ENCODE data around the gene FGF10. TPM values are rescaled to one million over a fixed set of nuclear protein-coding genes. Genes with fewer than 3 reads are reported as not detected.

Gene FGF10
- total RNA-seq, 2 donors from 2014 or later: not detected

DNA sequence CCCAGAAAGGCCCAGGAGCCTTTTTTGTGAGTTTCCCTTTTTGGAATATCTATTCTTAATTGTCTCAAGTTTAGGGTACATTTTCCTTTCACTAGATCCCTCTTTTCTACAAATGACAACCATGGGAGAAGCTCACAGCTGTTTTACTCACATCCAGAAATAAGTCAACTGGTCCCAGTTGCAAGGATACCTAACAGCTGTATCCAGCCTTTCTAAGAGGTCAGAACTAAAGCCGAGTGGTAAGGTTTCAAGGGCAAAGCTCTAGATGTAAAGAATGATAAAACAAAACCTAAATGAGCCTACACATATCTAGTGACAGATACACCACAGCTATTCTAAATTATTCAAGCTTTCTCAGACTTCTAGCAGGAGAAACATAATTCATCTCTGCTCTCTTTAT is 4.4 kb downstream of the FGF10 start:
- no peak overlapping the region for H3K27ac Mint-ChIP-seq
- no peaks in the 10 kb centered on the region for H3K4me1 Mint-ChIP-seq
- no peak for ATAC-seq
- no peak overlapping the region for H3K4me3 Mint-ChIP-seq
- H3K9me3 ChIP-seq (ENCODE audit: control insufficient read depth, low read length, poor library complexity, severe bottlenecking): peaks cover 3% of the 10 kb centered on the region
- peaks cover 10% of the 10 kb centered on the region for H3K27me3 Mint-ChIP-seq
- DNase-seq: no peak
- no peaks in the 10 kb centered on the region for H3K36me3 Mint-ChIP-seq (ENCODE audit: low read depth)

- ATAC-seq: no peak
These were observed 6.3 kb downstream of the FGF10 start for GRCh38 chr5:44382894-44383293.

GRCh38 chr5:44377057-44377456 is 12.2 kb downstream of the FGF10 start:
- Mint-ChIP-seq H3K27ac (no peak overlapping the region), H3K4me1 (no peaks in the 10 kb centered on the region), H3K4me3 (no peak overlapping the region), H3K27me3 (no peaks in the 10 kb centered on the region), H3K36me3 (ENCODE audit: low read depth) (no peaks in the 10 kb centered on the region)
- no peaks in the 10 kb centered on the region for H3K9me3 ChIP-seq (ENCODE audit: control insufficient read depth, low read length, poor library complexity, severe bottlenecking)
- DNase-seq: no peak
- ATAC-seq: no peak

More at GRCh38 chr5:44382894-44383293, 6.3 kb downstream of the FGF10 start:
- Mint-ChIP-seq H3K36me3 (ENCODE audit: low read depth) (no peaks in the 10 kb centered on the region), H3K27ac (no peak overlapping the region), H3K4me3 (no peak overlapping the region), H3K4me1 (no peaks in the 10 kb centered on the region), H3K27me3 (no peaks in the 10 kb centered on the region)
- peaks cover 3% of the 10 kb centered on the region for H3K9me3 ChIP-seq (ENCODE audit: control insufficient read depth, low read length, poor library complexity, severe bottlenecking)
- no peak for DNase-seq

GRCh38 chr5:44372028-44372427 is 17.2 kb downstream of the FGF10 start:
- DNase-seq (no peak), ATAC-seq (no peak)
- Mint-ChIP-seq H3K27me3 (no peaks in the 10 kb centered on the region), H3K36me3 (ENCODE audit: low read depth) (no peaks in the 10 kb centered on the region), H3K4me1 (no peaks in the 10 kb centered on the region), H3K4me3 (no peak overlapping the region), H3K27ac (no peak overlapping the region)
- H3K9me3 ChIP-seq (ENCODE audit: control insufficient read depth, low read length, poor library complexity, severe bottlenecking): no peaks in the 10 kb centered on the region

DNA sequence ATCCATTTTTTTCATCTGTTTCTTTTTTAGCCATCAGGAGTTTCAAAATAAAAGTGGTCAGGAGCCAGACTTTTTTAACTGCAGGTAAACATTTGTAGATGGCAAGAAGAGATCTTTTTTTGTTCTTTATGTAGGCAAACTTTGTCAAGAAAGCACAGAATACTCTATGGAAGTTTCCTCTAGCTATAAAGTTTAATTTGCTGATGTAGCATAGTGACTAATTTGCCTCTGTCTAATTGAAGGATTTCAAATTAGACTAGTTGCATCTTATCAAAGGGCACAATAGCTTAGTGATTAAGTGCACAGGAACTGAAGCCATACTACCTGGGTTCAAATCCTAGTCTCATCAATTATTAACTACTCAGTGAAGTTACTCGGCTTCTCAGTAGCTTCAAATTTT is 22.0 kb downstream of the FGF10 start:
- no peaks in the 10 kb centered on the region for H3K9me3 ChIP-seq (ENCODE audit: control insufficient read depth, low read length, poor library complexity, severe bottlenecking)
- ATAC-seq: no peak
- Mint-ChIP-seq H3K4me3 (no peak overlapping the region), H3K4me1 (no peaks in the 10 kb centered on the region), H3K27ac (no peak overlapping the region), H3K27me3 (no peaks in the 10 kb centered on the region), H3K36me3 (ENCODE audit: low read depth) (no peaks in the 10 kb centered on the region)
- DNase-seq: no peak

- no peaks in the 10 kb centered on the region for H3K36me3 Mint-ChIP-seq (ENCODE audit: low read depth)
- ATAC-seq: no peak
- no peaks in the 10 kb centered on the region for H3K4me1 Mint-ChIP-seq
- H3K27me3 Mint-ChIP-seq: no peaks in the 10 kb centered on the region
- no peaks in the 10 kb centered on the region for H3K9me3 ChIP-seq (ENCODE audit: control insufficient read depth, low read length, poor library complexity, severe bottlenecking)
- H3K27ac Mint-ChIP-seq: no peak overlapping the region
- DNase-seq: no peak
- no peak overlapping the region for H3K4me3 Mint-ChIP-seq
These were observed 23.9 kb downstream of the FGF10 start for GRCh38 chr5:44365345-44365744.

- no peak overlapping the region for H3K27ac Mint-ChIP-seq
- ATAC-seq: no peak
- H3K4me3 Mint-ChIP-seq: no peak overlapping the region
- H3K4me1 Mint-ChIP-seq: no peaks in the 10 kb centered on the region
- H3K27me3 Mint-ChIP-seq: no peaks in the 10 kb centered on the region
- no peaks in the 10 kb centered on the region for H3K36me3 Mint-ChIP-seq (ENCODE audit: low read depth)
- no peak for DNase-seq
- H3K9me3 ChIP-seq (ENCODE audit: control insufficient read depth, low read length, poor library complexity, severe bottlenecking): no peaks in the 10 kb centered on the region
These were observed 25.1 kb downstream of the FGF10 start for GRCh38 chr5:44364097-44364496.

GRCh38 chr5:44361342-44362001 is 27.7 kb downstream of the FGF10 start:
- ATAC-seq: no peak
- H3K27ac Mint-ChIP-seq: no peak overlapping the region

GRCh38 chr5:44360919-44361318 is 28.3 kb downstream of the FGF10 start:
- H3K4me3 Mint-ChIP-seq: no peak overlapping the region
- no peak overlapping the region for H3K27ac Mint-ChIP-seq
- H3K9me3 ChIP-seq (ENCODE audit: control insufficient read depth, low read length, poor library complexity, severe bottlenecking): no peaks in the 10 kb centered on the region
- H3K4me1 Mint-ChIP-seq: no peaks in the 10 kb centered on the region
- H3K27me3 Mint-ChIP-seq: no peaks in the 10 kb centered on the region
- DNase-seq: no peak
- ATAC-seq: no peak
- no peaks in the 10 kb centered on the region for H3K36me3 Mint-ChIP-seq (ENCODE audit: low read depth)

More at GRCh38 chr5:44361342-44362001, 27.7 kb downstream of the FGF10 start:
- Mint-ChIP-seq H3K36me3 (ENCODE audit: low read depth) (no peaks in the 10 kb centered on the region), H3K4me3 (no peak overlapping the region), H3K27me3 (no peaks in the 10 kb centered on the region), H3K4me1 (no peaks in the 10 kb centered on the region)
- no peak for DNase-seq
- H3K9me3 ChIP-seq (ENCODE audit: control insufficient read depth, low read length, poor library complexity, severe bottlenecking): no peaks in the 10 kb centered on the region

- Mint-ChIP-seq H3K4me3 (no peak overlapping the region), H3K4me1 (no peaks in the 10 kb centered on the region), H3K36me3 (ENCODE audit: low read depth) (no peaks in the 10 kb centered on the region), H3K27me3 (no peaks in the 10 kb centered on the region), H3K27ac (no peak overlapping the region)
- H3K9me3 ChIP-seq (ENCODE audit: control insufficient read depth, low read length, poor library complexity, severe bottlenecking): no peaks in the 10 kb centered on the region
- DNase-seq: no peak
- no peak for ATAC-seq
These were observed 30.8 kb downstream of the FGF10 start for GRCh38 chr5:44358421-44358820.

- Mint-ChIP-seq H3K4me3 (no peak overlapping the region), H3K4me1 (no peaks in the 10 kb centered on the region), H3K27me3 (no peaks in the 10 kb centered on the region), H3K27ac (no peak overlapping the region), H3K36me3 (ENCODE audit: low read depth) (no peaks in the 10 kb centered on the region)
- H3K9me3 ChIP-seq (ENCODE audit: control insufficient read depth, low read length, poor library complexity, severe bottlenecking): no peaks in the 10 kb centered on the region
- DNase-seq: no peak
- no peak for ATAC-seq
These were observed 33.0 kb downstream of the FGF10 start for GRCh38 chr5:44356231-44356630.

GRCh38 chr5:44345871-44346270 is 43.3 kb downstream of the FGF10 start:
- H3K4me3 Mint-ChIP-seq: no peak overlapping the region
- H3K4me1 Mint-ChIP-seq: no peaks in the 10 kb centered on the region
- no peak overlapping the region for H3K27ac Mint-ChIP-seq
- no peaks in the 10 kb centered on the region for H3K27me3 Mint-ChIP-seq
- ATAC-seq (no peak), DNase-seq (no peak)
- no peaks in the 10 kb centered on the region for H3K36me3 Mint-ChIP-seq (ENCODE audit: low read depth)
- H3K9me3 ChIP-seq (ENCODE audit: control insufficient read depth, low read length, poor library complexity, severe bottlenecking): no peaks in the 10 kb centered on the region

DNA sequence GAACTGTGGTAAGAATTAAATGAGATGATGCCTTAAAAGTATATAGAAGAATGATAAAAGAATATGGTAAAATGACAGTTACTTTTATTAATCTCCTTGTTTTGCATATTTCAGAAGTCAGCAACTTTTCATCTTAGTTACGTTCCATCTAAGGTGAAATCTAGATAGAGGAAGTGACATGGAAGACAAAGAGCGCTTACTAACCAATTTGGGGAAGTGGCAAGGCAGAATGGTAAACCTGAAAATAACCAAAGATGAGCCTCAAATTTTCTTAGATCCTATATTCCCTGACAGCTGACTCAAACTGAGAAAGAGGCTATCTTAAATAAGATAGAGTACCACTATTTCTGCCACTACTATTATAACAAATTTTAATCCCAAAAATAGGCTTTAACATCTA is 52.5 kb downstream of the FGF10 start:
- Mint-ChIP-seq H3K27ac (no peak overlapping the region), H3K4me3 (no peak overlapping the region), H3K27me3 (no peaks in the 10 kb centered on the region), H3K4me1 (no peaks in the 10 kb centered on the region), H3K36me3 (ENCODE audit: low read depth) (no peaks in the 10 kb centered on the region)
- DNase-seq (no peak), ATAC-seq (no peak)
- no peaks in the 10 kb centered on the region for H3K9me3 ChIP-seq (ENCODE audit: control insufficient read depth, low read length, poor library complexity, severe bottlenecking)

DNA sequence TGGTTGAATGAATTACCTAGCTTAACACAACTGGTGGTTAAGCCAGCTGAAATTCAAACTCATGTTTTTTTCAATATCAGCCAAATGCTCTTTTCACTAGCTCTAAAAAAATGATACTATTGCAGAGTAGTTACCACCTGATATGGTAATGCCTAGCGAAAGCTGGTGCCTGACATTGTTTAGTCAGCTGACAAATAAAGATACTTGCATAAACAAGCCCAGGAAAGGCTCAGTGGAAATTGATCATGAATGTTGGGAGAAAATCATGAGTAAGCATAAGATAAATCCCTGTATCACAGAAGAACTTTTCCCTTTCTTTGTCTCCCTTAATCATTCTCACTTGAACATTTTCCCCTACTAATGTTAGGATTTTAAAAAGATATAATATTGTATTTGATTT is 54.6 kb downstream of the FGF10 start:
- ATAC-seq: no peak
- no peak for DNase-seq
- no peaks in the 10 kb centered on the region for H3K9me3 ChIP-seq (ENCODE audit: control insufficient read depth, low read length, poor library complexity, severe bottlenecking)
- H3K36me3 Mint-ChIP-seq (ENCODE audit: low read depth): no peaks in the 10 kb centered on the region
- no peaks in the 10 kb centered on the region for H3K27me3 Mint-ChIP-seq
- no peaks in the 10 kb centered on the region for H3K4me1 Mint-ChIP-seq
- no peak overlapping the region for H3K4me3 Mint-ChIP-seq
- H3K27ac Mint-ChIP-seq: no peak overlapping the region

Data from T-helper 17 cell (primary cell).